GM15510 (cell line): ENCODE measurements around the gene YWHAQ.

ENCODE experiments used
- POLR2A ChIP-seq: IDR thresholded peaks from 3 replicates; pipeline ENCODE4 v1.6.1; 2011; ENCODE audit warnings: borderline replicate concordance; ENCODE audit not compliant: insufficient read length; ENCODE audit errors: extremely low read depth

YWHAQ gene

DNA sequence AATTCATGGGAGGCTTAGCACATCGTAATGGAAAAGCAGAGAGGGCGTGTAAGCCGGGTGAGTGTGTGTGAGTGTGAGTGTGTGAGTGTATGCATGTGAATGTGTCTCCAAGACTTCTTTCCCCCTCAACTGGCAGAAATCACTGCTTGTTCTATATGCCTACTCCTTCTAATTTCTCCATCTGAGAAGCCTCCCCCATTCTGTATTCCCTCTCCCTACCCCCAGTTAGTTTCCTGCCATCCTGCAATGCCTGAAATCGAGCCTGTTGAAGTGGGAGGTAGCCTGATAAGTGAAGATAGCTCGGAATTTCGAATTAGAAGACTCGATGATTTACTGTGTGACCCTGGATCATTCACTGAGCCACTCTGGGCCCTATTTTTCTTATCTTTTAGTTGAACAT lies 30.0 kb upstream of the YWHAQ start:
- no peak for TF ChIP-seq POLR2A

DNA sequence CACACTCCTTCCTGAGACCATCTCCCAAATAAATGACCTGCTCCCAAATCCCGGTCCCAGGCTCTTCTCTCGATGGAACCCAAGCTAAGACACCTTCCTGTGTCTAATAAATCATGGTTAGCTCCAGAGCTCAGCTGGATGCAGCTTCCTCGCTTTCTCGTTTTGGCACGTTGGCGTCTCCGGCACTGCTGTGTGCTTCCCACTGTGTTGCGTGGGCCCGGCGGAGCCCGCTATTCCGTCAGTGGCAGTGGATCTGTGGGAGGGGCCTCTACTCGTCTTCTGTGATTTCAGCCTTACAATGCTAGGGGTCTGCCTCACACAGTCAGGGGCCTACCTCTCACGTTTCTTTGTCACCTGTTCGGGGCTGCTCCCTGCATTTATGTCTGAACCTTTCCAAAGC lies 29.4 kb upstream of the YWHAQ start:
- no peak for TF ChIP-seq POLR2A

DNA sequence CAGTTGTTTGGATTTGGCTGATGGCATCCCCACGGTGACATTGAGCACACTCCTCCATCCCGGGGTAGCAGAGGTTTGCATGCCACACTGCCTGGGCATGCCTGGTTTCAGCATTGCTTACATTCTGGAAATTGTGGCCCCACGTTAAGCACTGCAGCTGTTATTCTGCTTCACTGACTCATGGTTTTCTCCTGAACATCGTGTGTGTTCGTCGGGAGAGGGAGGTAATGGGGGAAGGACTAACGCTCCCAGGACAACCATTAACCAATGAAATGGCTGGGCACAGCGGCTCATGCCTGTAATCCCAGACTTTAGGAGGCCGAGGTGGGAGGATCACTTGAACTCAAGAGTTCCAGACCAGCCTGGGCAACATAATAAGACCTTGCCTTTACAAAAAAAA lies 28.2 kb upstream of the YWHAQ start:
- TF ChIP-seq POLR2A, result no peak

DNA sequence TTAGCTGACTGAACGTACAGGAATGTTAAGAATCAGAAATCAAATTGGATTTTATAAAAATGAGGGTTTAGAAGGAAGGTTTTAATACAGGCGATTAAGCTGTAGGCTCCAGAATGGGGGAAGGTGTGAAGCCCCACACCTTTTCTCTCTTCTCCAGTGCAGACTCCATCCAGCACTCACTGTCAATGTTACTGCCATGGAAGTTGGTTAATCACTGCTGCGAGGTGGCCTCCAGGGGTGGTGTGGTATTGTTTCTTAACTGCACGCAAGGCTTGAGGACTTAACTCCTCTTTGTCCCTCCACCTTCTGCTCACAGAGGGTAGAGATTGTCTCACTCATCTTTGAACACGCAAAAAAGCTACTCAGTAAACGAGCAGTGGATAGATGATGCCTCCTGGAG lies 26.9 kb upstream of the YWHAQ start:
- TF ChIP-seq POLR2A, result no peak

DNA sequence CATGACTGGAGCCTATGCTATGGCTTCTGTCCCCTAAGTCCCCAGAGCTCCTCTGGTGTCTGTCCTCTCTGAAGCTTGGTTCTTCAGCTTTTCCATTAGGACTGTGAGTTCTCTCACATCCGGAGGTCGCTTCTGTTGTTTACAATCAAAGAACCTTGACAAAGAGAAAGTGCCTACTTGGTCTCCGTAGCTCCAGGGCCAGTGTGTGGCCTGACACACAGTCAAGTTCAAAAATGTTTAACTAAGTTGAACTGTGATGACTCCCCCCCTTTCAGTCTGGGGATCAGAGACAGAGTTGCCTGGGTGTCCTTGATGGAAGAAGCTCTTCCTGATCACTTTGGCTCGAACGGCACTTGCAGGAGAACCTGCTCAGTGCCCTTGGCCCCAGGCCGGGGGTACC lies 26.3 kb upstream of the YWHAQ start:
- TF ChIP-seq POLR2A, result no peak

DNA sequence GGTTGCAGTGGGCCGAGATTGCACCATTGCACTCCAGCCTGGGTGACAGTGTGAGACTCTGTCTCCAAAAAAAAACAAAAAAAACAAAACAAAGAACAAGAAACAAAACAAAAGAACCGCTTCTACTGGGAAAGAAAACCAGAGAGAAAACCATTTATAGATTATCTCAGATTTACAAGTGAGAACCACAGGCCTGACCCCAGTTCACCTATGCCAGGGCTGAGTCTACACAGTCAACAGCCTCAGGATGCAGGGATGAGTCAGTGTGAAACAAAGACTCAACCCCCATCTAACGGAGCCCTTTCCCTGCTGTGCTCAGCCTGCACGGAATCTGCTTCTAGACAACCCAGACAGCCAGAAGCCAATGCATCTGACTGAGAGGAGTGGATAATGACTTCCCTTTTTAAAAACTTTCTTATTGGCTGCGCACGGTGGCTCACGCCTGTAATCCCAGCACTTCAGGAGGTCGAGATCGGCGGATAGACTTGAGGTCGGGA lies 25.5 kb upstream of the YWHAQ start:
- no peak for TF ChIP-seq POLR2A

DNA sequence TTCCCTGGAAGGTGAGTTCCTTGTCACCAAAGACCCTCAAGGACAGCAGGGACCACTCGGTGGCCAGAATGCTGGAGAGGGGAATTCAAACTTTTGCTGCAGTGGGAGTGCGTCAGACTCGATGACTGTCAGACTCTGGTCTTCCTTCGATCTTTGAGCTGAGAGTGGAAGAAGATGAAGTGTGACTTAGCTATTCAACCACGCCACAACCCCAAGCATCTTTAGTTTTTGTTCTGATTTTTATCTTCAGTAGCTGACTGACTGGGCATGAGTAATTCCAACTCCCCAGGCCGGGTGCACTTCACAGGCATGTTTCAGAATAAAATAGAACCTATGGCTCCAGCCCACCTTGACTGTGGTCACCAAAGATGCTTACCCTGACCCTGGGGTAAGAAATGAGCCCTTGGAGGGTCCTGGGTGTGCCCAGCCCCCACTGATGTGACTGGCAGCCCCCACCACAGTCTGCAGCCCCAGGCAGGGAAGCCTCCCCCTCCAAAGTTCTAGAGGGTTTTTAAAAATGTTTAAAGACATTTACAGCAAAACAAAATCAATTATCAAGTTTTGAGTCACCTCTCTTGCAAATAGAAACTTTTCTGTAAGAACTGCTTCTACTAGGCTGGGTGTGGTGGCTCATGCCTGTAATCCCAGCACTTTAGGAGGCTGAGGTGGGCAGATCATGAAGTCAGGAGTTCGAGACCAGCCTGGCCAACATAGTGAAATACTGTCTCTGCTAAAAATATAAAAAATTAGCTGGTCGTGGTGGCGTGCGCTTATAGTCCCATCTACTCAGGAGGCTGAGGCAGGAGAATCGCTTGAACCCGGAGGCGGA lies 24.9 kb upstream of the YWHAQ start:
- no peak for TF ChIP-seq POLR2A

DNA sequence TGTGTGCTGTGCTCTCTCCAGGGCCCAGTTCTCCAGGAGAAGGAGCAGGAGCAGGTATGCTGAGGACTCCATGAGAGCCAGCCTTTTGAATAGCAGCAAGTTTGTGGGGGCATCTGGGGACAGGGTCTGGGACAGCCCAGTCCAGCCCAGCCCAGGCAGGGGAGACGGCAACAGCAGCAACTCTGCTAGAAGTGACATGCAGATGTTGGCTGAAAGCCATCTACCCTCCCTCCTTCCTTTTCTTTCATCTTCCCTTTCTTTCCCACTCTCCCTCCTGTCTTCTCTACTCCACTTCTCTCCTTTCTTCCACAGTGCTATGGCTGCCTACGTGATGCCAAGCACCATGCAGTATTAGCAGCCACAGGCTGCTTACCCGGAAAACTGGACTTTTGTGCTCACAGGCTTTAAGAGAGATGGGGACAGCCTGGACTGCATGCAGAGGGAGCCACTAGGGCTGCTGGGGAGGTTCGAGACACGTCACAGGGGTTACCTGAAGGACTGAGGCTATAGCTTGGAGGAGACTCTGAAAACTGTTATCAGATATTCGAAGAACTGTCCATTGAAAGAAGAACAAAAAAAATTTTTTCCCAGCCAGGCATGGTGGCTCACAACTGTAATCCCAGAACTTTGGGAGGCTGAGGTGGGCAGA lies 23.8 kb upstream of the YWHAQ start:
- no peak for TF ChIP-seq POLR2A

DNA sequence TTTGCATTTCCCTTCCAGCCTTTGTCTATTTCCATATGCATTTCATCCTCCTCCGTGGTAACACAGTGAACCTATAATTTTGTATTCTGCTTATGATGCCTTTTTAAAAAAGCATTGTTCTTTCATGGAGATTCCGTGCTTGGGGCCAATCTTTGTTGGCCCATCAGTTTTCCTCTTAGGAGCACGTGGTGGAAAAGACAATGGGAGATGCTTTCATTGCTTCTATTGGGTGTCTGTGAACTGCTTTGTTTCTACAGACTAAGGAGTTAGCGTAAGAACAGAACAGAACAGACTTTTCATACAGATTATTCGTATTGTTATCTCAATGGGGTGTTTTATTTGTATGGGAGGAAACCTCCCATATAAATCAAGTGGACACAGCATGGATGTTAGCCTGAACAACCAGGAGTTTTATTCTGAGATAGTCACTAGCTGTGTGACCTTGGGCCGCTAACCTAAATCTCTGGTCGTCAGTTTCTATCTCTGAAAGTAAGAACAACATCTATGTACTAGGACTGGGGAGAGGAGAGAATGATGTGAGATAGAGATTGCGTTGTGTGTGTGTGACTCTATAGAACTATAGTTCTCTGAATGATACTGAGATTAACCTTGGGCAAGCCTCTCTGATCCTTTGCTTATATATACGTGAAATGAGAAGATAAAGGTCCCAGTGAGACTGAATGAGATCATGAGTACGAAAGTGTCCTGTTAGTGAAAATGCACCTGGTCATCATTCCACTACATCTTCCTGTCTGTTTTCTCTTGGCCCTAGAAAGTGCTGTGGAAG lies 22.9 kb upstream of the YWHAQ start:
- no peak for TF ChIP-seq POLR2A

DNA sequence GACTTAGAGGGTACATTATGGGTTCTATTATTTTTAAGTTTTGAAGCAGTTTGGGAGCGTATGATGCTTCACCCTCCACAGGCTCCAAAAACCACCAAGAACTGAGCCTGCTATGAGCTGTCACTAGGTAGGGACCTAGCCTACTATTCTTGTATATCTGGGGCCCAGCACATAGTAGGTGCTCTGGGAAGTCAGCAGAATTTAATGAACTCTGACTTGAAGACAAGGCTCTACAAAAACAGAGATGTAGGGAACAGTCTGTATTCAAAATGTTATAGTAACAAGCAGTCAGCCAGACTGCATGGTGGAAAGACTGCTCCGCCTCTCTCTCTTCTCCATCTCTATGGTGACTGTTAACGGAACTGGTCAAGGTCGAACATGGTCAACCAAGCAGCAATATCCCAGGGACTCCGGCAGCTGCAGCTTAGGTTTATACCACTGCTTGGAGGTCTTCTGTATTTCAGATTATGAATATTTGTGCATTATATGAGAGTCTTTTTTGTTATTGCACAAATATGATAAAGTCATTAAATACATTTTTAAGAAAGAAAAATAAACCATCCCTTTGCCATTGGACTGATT lies 22.2 kb upstream of the YWHAQ start:
- TF ChIP-seq POLR2A, result no peak

DNA sequence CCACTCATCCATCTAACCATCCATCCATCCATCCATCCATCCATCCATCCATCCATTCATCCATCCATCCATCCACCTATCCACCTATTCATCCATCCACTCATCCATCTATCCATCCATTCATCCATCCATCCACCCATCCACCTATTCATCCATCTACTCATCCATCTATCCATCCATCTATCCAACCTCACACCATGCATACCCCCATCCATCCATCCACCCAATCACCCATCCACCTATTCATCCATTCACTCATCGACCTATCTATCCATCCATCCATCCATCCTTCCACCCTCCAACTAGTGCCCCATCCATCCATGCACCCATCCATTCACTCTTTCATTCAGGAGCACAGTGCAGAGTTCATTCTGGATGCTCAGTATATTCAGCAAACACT lies 21.5 kb upstream of the YWHAQ start:
- TF ChIP-seq POLR2A, result no peak

DNA sequence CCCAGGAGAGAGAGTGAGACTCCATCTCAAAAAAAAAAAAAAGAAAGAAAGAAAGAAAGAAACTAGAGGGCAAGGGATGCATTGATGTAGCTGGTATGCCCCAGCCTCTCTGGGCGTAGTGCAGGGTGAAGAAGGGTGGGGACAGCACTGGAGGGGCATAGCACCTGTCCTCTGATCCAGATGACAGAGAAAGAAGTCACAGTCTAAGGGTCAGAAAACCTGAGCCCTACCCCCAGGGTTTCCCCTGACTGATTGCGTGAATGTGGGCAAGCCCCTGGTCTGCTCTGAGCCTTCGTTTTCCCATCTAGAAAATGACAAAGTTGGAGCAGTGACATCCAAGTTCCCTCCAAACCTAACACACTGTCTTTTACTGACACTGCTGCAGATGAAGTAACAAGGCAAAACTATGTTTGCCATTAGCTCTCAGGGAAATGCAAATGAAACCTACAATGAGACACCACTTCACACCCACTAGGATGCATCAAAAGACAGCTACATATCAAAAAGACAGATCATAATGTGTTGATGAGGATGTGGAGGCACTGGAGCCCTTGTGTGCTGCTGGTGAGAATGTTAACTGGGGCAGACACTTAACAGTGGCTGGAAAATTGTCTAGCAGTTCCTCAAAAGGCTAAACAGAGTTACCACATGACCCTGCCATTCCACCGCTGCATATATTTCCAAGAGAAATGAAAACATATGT lies 19.5 kb upstream of the YWHAQ start:
- TF ChIP-seq POLR2A, result no peak

DNA sequence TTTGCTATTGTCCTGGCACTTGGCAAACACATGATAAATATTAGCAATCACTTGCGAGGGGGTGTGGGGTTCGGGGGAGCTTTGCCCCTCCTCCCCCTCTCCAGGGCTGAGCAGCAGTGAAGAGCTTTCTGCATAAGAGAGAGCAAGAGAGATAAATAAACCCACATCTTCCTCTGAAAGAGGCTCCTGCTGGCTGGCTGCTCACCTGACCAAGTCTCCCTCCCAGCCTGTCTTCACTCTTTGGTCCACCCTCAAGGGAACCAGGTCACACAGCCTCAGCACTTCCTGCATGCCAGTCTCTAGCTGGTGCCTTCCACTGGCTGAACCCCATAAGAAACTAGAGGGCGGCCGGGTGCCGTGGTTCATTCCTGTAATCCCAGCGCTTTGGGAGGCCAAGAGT lies 18.5 kb upstream of the YWHAQ start:
- TF ChIP-seq POLR2A, result no peak

DNA sequence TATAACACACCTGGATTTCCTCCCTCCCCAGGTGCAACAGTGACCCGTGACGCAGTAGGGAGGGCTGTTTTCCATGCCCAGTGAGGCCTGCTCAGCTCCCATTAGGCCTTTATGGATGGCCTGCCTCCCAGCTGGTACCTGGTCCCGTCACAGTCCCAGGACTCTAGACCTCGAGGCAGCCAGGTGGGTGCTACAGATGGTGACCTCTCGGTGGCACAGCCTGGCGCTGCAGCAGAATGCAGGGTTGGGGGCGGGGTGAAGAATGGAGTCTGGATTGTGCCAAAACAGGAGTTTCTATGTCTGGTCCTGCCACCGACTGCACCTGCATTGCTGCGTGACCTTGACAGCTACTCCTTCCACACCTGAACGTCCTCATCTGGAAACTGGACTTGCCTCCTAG lies 18.0 kb upstream of the YWHAQ start:
- no peak for TF ChIP-seq POLR2A
